Bronchial epithelial cell (primary cell): ENCODE data around the gene GRIN2C. TPM values are rescaled to one million over a fixed set of nuclear protein-coding genes. Genes with fewer than 3 reads are reported as not detected.

Source experiments
- DNase-seq: peaks from one replicate; pipeline ENCODE4 v3.0.0-alpha.2; 2010; ENCODE audit warnings: low read depth
- FAIRE-seq: peaks from 2 replicates; lab custom pipeline; 2011; peaks lifted over from hg19 to GRCh38; lab: Jason Lieb, UNC
- H3K27me3 ChIP-seq: 2 replicates; pipeline ENCODE4 v1.5.1; 2011; ENCODE audit warnings: low read length; ENCODE audit not compliant: control insufficient read depth, insufficient read depth
- H3K36me3 ChIP-seq: 2 replicates; pipeline ENCODE4 v1.5.1; 2011; ENCODE audit warnings: low read length; ENCODE audit not compliant: control insufficient read depth, insufficient read depth
- H3K4me3 ChIP-seq: 2 replicates; pipeline ENCODE4 v1.5.1; 2011; ENCODE audit warnings: mild to moderate bottlenecking, low read depth, low read length, control low read depth
- CTCF ChIP-seq: IDR thresholded peaks from 2 replicates; pipeline ENCODE4 v1.5.1; 2011; ENCODE audit warnings: mild to moderate bottlenecking, moderate library complexity, low read length, control low read depth, inconsistent platforms; ENCODE audit not compliant: insufficient read depth, severe bottlenecking
- total RNA-seq: library from RNA; depleted of rRNA; stranded (reverse); fragments of >200 nt; gene quantifications from 2 replicates; pipeline ENCODE4 v1.2.1, GENCODE V29; 2014

GRIN2C gene
- total RNA-seq, 1 donor from 2014 or later = under 0.01 TPM

- TF ChIP-seq CTCF = no peak
- DNase-seq (no peak), FAIRE-seq (no peak)
- Histone ChIP-seq H3K4me3 (no peak overlapping the region), H3K36me3 (no peaks in the 10 kb centered on the region), H3K27me3 (peaks cover 14% of the 10 kb centered on the region)
Measured at GRCh38 chr17:74850310-74850709, 9.4 kb downstream of the GRIN2C start.

- H3K4me3 ChIP-seq = no peak overlapping the region
- peaks cover 8% of the 10 kb centered on the region for H3K27me3 ChIP-seq
- no peak for DNase-seq
- TF ChIP-seq CTCF = no peak
- H3K36me3 ChIP-seq = no peaks in the 10 kb centered on the region
- no peak for FAIRE-seq
Measured at GRCh38 chr17:74848656-74849399, 10.9 kb downstream of the GRIN2C start.

- FAIRE-seq (no peak), DNase-seq (no peak)
- Histone ChIP-seq H3K36me3 (no peaks in the 10 kb centered on the region), H3K4me3 (no peak overlapping the region), H3K27me3 (peaks cover 7% of the 10 kb centered on the region)
- no peak for TF ChIP-seq CTCF
Measured at GRCh38 chr17:74846621-74847020, 13.1 kb downstream of the GRIN2C start.

DNA sequence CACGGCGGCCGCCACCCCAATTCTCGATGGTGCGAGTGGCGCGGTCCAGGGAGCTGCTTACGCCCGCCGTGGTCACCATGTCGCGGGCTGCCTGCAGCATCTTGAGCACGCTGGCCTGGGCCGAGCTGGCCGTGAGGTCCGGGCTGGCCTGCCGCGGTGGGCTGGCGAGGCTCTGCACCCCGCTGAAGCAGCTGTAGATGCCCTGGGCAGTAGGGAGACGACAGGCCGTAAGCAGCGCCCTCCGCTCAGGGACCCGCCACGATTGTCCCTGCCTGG lies 16.4 kb downstream of the GRIN2C start:
- H3K36me3 ChIP-seq = no peaks in the 10 kb centered on the region
- no peaks in the 10 kb centered on the region for H3K27me3 ChIP-seq
- FAIRE-seq (no peak), DNase-seq (no peak)
- H3K4me3 ChIP-seq = no peak overlapping the region
- no peak for TF ChIP-seq CTCF

DNA sequence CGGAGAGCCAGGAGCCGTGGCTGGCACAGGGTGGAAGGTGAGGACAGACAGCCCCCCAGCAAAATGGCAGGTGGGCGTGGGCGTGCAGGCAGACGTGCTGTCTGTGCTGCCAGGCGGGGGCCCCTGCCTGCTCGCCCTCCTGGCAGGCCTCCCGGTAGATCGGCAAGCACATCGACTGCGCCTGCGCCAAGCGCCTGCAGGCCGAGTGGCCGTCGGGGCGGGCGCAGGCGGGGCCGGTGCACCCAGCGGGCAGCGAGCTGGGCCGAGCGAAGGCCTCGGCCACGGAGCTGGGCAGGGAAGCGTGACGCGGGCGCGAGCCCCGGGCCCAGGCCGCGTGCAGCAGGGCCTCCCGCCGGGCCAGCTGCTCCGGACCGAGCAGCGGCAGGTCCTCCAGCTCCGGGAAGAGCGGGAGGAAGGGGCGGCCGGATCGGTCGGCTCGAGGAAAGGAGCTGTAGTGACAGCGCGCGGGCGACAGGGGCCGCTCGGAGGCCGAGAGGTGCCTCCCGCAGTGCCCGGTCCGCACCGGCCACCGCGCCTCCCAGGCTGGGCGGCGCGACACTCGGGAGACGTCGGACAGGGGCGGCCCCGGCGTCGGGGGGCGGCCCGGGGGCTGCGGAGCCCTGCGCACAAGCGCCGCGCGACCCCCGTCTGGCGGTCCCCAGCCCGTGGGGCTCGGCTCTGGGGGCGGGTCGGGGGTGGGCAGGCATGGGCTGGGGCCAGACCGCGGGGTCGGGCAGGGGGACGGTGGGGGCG lies 16.9 kb downstream of the GRIN2C start:
- DNase-seq (peak; percentile 30), FAIRE-seq (no peak)
- TF ChIP-seq CTCF = peak; percentile 60
- H3K27me3 ChIP-seq = no peaks in the 10 kb centered on the region
- no peaks in the 10 kb centered on the region for H3K36me3 ChIP-seq
- H3K4me3 ChIP-seq = peak overlapping the region; percentile 28
